HG03378 (cell line): ENCODE data around the gene UQCRHL.

Source experiments
- ATAC-seq: cut with Tn5 transposase; IDR thresholded peaks from one replicate; pipeline ENCODE4 v1.9.1; 2021; ENCODE audit warnings: mild to moderate bottlenecking, moderate library complexity; ENCODE audit not compliant: unreplicated experiment

Gene UQCRHL

GRCh38 chr1:15799004-15799867, 8.2 kb downstream of the UQCRHL start:
- ATAC-seq: no peak

- ATAC-seq: no peak
These were observed 9.6 kb downstream of the UQCRHL start for GRCh38 chr1:15797614-15798390.

- ATAC-seq: no peak
These were observed 11.4 kb downstream of the UQCRHL start for GRCh38 chr1:15796086-15796462.

GRCh38 chr1:15788624-15789301, 18.7 kb downstream of the UQCRHL start:
- ATAC-seq: no peak

- ATAC-seq: no peak
These were observed 20.9 kb downstream of the UQCRHL start for GRCh38 chr1:15786581-15786980.

GRCh38 chr1:15785683-15786082, 21.8 kb downstream of the UQCRHL start:
- ATAC-seq: no peak

GRCh38 chr1:15777909-15778707, 29.3 kb downstream of the UQCRHL start:
- no peak for ATAC-seq

GRCh38 chr1:15775706-15776105, 31.7 kb downstream of the UQCRHL start:
- no peak for ATAC-seq

- ATAC-seq: no peak
These were observed 35.5 kb downstream of the UQCRHL start for GRCh38 chr1:15771836-15772515.

- no peak for ATAC-seq
These were observed 37.0 kb downstream of the UQCRHL start for GRCh38 chr1:15770313-15770962.

GRCh38 chr1:15768388-15768787, 39.1 kb downstream of the UQCRHL start:
- ATAC-seq: no peak

GRCh38 chr1:15767941-15768340, 39.5 kb downstream of the UQCRHL start:
- ATAC-seq: no peak

- ATAC-seq: no peak
These were observed 41.8 kb downstream of the UQCRHL start for GRCh38 chr1:15765495-15766194.

GRCh38 chr1:15764890-15765289, 42.6 kb downstream of the UQCRHL start:
- no peak for ATAC-seq

- ATAC-seq: no peak
These were observed 43.1 kb downstream of the UQCRHL start for GRCh38 chr1:15764269-15764764.

- ATAC-seq: no peak
These were observed 44.9 kb downstream of the UQCRHL start for GRCh38 chr1:15762546-15762945.

- ATAC-seq: no peak
These were observed 45.9 kb downstream of the UQCRHL start for GRCh38 chr1:15761366-15762128.
